Spleen (tissue), 11 donors: ENCODE measurements around the gene SETBP1. TPM values are rescaled to one million over a fixed set of nuclear protein-coding genes. Genes with fewer than 3 reads are reported as not detected.

ENCODE experiments used
- DNase-seq: peaks from one replicate; pipeline ENCODE4 v3.0.0-alpha.2; 2020
- H3K27ac ChIP-seq, 8 donors: fragments of 200-600 bp; sonication (generic) in 7 of 8; 1 replicate in 4 of 8; 2 replicates in 4 of 8; pipeline versions ENCODE4 v1.5.0 to v1.8.0; 2016 to 2021; ENCODE audit warnings: inconsistent platforms in 4 of 8, mild to moderate bottlenecking in 4 of 8, moderate library complexity in 1 of 8
- H3K27me3 ChIP-seq, 7 donors: fragments of 200-600 bp; sonication (generic) in 6 of 7; replicated peaks in 1 of 7; 1 replicate in 4 of 7; 2 replicates in 3 of 7; pipeline versions ENCODE4 v1.5.0 to v1.8.0; 2016 to 2021; ENCODE audit warnings: inconsistent platforms in 3 of 7, mild to moderate bottlenecking in 1 of 7
- H3K36me3 ChIP-seq, 6 donors: fragments of 200-600 bp; sonication (generic) in 5 of 6; 1 replicate in 4 of 6; 2 replicates in 2 of 6; pipeline versions ENCODE4 v1.5.0 to v1.8.0; 2016 to 2021; ENCODE audit warnings: inconsistent platforms in 2 of 6
- H3K4me1 ChIP-seq, 6 donors: fragments of 200-600 bp; sonication (generic) in 5 of 6; 1 replicate in 3 of 6; 2 replicates in 3 of 6; pipeline versions ENCODE4 v1.5.0 to v1.8.0; 2016 to 2021; ENCODE audit warnings: inconsistent platforms in 3 of 6
- H3K4me3 ChIP-seq, 8 donors: fragments of 200-600 bp; sonication (generic) in 7 of 8; 1 replicate in 4 of 8; 2 replicates in 4 of 8; pipeline versions ENCODE4 v1.5.0 to v1.8.0; 2016 to 2021; ENCODE audit warnings: inconsistent platforms in 4 of 8, mild to moderate bottlenecking in 4 of 8, moderate library complexity in 2 of 8
- H3K9me3 ChIP-seq, 8 donors: fragments of 200-600 bp; sonication (generic) in 7 of 8; 1 replicate in 4 of 8; 2 replicates in 4 of 8; pipeline versions ENCODE4 v1.5.0 to v1.8.0; 2016 to 2021; ENCODE audit warnings: inconsistent platforms in 4 of 8
- POLR2A ChIP-seq, 3 donors: fragments of 450-650 bp; IDR thresholded peaks; one replicate each; pipeline ENCODE4 v1.5.1; 2017; ENCODE audit warnings: antibody characterized with exemption in 3 of 3, mild to moderate bottlenecking in 1 of 3
- POLR2AphosphoS5 ChIP-seq, 3 donors: sonication (generic); formaldehyde crosslinking; IDR thresholded peaks; one replicate each; pipeline ENCODE4 v1.5.1; 2017; ENCODE audit warnings: antibody characterized with exemption in 3 of 3
- WGBS, 5 donors: extraction: QIAGEN DNeasy Blood & Tissue Kit in 3 of 5; methylation state at CpG; one replicate each; pipeline versions ENCODE4 v1.1.5 to v1.1.7; 2013 to 2018; 5-methylcytosine and 5-hydroxymethylcytosine counted together
- intact Hi-C: fragments of 100-400 bp; cut with DNase I; formaldehyde crosslinking; loops from one replicate; pipeline ENCODE4 v1.15.0; 2023; ENCODE audit warnings: low total_unique reads
- polyA plus RNA-seq, 3 donors: library from polyadenylated mRNA; stranded (reverse); fragments of 200-250 nt; gene quantifications; one replicate each; pipeline ENCODE4 v1.2.1, GENCODE V29; 2013
- total RNA-seq, 7 donors: library from RNA; depleted of rRNA in 3 of 7; stranded (reverse); fragments of >200 nt in 3 of 7; fragmentation: NEBNext Ultra II Directional in 4 of 7; extraction: Animal tissue kit (Norgen Biotek cat#: 25700) in 4 of 7; gene quantifications; one replicate each; pipeline versions ENCODE4 v1.1.0 to v1.2.1, GENCODE V29; 2016 to 2021
- TF ChIP-seq, protein P1 (sequence below), 11 experiments: fragments of 200-600 bp in 7 of 11; fragments of 450-650 bp in 4 of 11; sonication (generic) in 4 of 11; IDR thresholded peaks in 8 of 11; conservative IDR thresholded peaks in 3 of 11; 1 replicate in 7 of 11; 2 replicates in 4 of 11; pipeline versions ENCODE4 v1.4.0 to v1.8.0; 2016 to 2021; ENCODE audit warnings: antibody characterized with exemption in 11 of 11, inconsistent platforms in 4 of 11, mild to moderate bottlenecking in 1 of 11
- donor health status: healthy with polysubstance abuse.
- donor health status: DM: no; HTN: no; CAD: no; lungs with moderate emphysema.
- donor health status: DM: no; HTN: no; CAD: no.
- donor health status: Bipolar disorder and iron deficiency.
- donor health status: healthy.
- donor health status: DM: no; HTN: no; CAD: no.
- donor health status: DM: yes; HTN: yes; CAD: no.

Gene SETBP1
- total and polyA plus RNA-seq, 10 donors = 2.0 to 50.7 (median 33.1) TPM

DNA sequence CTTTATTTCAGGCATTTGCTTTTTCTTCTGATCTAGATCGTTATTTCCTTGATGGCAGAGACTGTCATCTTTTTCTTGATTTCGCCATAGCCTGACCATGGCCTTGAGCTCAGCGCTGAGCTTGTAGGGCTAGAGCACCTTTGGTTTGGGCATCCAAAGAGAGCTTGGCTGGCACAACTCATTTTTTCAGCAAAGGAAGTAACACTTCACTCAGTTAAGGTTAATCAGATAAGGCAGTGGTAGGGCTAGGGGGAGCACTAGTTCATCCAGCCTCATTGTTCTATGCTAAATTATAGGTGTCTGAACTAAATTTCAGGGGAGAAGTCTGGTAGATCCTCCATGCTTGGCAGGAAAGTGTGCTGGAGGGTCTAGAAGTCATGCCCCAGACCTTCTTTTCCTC is 125.0 kb downstream of the SETBP1 start:
- peaks cover 4 to 34% (median 14%) of the 10 kb centered on the region in 6 donors for H3K4me1 ChIP-seq
- H3K27ac ChIP-seq = no peak overlapping the region
- peaks cover 0 to 3% (median 0%) of the 10 kb centered on the region in 8 donors for H3K9me3 ChIP-seq
- H3K36me3 ChIP-seq = no peaks in the 10 kb centered on the region
- no peak overlapping the region for H3K4me3 ChIP-seq
- no peaks in the 10 kb centered on the region for H3K27me3 ChIP-seq
- WGBS, 5 donors = 60 to 87% (median 75%) methylated on average over 3 of the region's 3 CpGs
- TF ChIP-seq, protein P1, sequence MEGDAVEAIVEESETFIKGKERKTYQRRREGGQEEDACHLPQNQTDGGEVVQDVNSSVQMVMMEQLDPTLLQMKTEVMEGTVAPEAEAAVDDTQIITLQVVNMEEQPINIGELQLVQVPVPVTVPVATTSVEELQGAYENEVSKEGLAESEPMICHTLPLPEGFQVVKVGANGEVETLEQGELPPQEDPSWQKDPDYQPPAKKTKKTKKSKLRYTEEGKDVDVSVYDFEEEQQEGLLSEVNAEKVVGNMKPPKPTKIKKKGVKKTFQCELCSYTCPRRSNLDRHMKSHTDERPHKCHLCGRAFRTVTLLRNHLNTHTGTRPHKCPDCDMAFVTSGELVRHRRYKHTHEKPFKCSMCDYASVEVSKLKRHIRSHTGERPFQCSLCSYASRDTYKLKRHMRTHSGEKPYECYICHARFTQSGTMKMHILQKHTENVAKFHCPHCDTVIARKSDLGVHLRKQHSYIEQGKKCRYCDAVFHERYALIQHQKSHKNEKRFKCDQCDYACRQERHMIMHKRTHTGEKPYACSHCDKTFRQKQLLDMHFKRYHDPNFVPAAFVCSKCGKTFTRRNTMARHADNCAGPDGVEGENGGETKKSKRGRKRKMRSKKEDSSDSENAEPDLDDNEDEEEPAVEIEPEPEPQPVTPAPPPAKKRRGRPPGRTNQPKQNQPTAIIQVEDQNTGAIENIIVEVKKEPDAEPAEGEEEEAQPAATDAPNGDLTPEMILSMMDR (IDR thresholded peaks at IDR 0.05 in 8 of 11, conservative IDR thresholded peaks at IDR 0.05 in 3 of 11) = no peak
- TF ChIP-seq POLR2A (IDR thresholded peaks at IDR 0.05) (no peak), POLR2AphosphoS5 (IDR thresholded peaks at IDR 0.05) (no peak)
- intact Hi-C loops = no loop called here
- DNase-seq = no peak

DNA sequence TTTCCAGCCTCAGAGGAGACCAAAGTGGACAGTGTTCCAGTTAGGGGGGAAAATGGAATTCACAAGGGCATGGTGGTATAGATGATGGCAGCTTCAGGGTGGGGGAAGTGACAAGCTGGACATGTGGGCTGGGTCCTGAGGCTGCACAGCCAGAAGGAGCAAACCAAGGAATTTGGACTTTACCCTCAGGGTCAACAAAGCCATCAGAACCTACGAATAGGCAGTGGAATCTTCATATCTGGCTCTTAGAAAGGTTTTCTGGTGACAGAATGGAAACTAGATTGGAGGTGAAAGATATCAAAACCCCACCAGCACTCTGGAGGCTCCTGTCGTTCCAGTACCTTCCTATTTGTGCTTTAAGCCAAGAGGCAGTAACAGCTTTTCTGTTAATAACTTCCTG is 127.1 kb downstream of the SETBP1 start:
- WGBS, 5 donors = 30 to 48% (median 30%) methylated on average over 2 of the region's 2 CpGs
- H3K9me3 ChIP-seq = no peaks in the 10 kb centered on the region
- H3K4me1 ChIP-seq = peaks cover 4 to 31% (median 14%) of the 10 kb centered on the region in 6 donors
- H3K36me3 ChIP-seq = peaks cover 0 to 4% (median 0%) of the 10 kb centered on the region in 6 donors
- intact Hi-C loops = no loop called here
- no peak for DNase-seq
- H3K27me3 ChIP-seq = no peaks in the 10 kb centered on the region
- no peak overlapping the region for H3K27ac ChIP-seq
- H3K4me3 ChIP-seq = no peak overlapping the region
- TF ChIP-seq POLR2AphosphoS5 (IDR thresholded peaks at IDR 0.05) (no peak), POLR2A (IDR thresholded peaks at IDR 0.05) (no peak)
- TF ChIP-seq, protein P1 (IDR thresholded peaks at IDR 0.05 in 8 of 11, conservative IDR thresholded peaks at IDR 0.05 in 3 of 11) = no peak

DNA sequence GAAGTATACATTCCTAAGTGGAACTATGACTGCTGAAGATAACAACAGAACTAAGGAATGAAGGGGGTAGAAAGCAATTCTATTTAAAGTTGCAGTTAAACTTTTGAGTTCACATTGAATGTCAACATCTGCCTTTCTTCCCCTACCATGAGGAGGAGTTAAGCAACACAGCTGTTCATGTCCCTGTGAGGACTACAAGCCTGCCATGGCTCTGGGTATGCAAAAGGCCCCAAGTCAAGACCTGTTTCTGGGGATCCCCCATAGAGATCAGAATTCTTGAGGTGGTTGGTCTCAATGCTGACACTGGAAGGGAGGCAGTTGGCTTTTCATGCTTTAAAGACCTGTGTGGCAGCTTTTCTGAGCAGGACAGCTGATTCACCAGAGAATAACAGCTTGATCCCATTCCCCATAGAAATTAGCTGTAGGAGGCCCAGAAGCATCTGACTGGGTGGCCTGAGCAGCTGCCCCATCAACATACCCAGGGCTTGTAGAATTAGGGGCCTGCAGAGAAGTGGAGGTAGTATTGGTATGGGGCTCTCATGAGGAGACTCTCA is 131.0 kb downstream of the SETBP1 start:
- no peaks in the 10 kb centered on the region for H3K9me3 ChIP-seq
- H3K36me3 ChIP-seq = peaks cover 0 to 4% (median 0%) of the 10 kb centered on the region in 6 donors
- no peaks in the 10 kb centered on the region for H3K27me3 ChIP-seq
- H3K4me3 ChIP-seq = no peak overlapping the region
- DNase-seq = no peak
- peaks cover 0 to 10% (median 3%) of the 10 kb centered on the region in 6 donors for H3K4me1 ChIP-seq
- H3K27ac ChIP-seq = no peak overlapping the region
- no peak for TF ChIP-seq POLR2A (IDR thresholded peaks at IDR 0.05)
- no peak for TF ChIP-seq POLR2AphosphoS5 (IDR thresholded peaks at IDR 0.05)
- intact Hi-C loops = no loop called here

DNA sequence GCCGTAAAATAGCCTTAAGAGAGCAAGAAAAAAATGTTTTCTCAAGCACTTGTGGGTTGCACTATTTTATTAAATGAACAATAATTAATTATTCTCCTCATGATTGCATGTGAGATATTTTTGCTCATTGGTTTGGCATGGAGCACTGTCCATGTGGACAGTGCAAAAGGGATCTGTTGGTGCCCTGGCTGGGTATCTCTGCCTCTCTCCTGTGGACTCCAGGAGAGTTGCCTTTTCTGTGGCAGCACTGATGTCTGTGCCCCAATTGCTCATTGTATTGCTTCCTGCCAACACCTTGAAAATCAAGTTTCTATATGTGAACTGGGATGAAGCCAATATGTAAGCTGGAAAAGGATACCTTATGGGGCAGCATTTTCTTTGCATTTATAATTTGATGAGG is 131.7 kb downstream of the SETBP1 start:
- no peak overlapping the region for H3K4me3 ChIP-seq
- no peaks in the 10 kb centered on the region for H3K9me3 ChIP-seq
- H3K4me1 ChIP-seq = peaks cover 0 to 10% (median 3%) of the 10 kb centered on the region in 6 donors
- no peaks in the 10 kb centered on the region for H3K27me3 ChIP-seq
- peaks cover 0 to 4% (median 0%) of the 10 kb centered on the region in 6 donors for H3K36me3 ChIP-seq
- TF ChIP-seq POLR2AphosphoS5 (IDR thresholded peaks at IDR 0.05) (no peak), POLR2A (IDR thresholded peaks at IDR 0.05) (no peak)
- TF ChIP-seq, protein P1 (IDR thresholded peaks at IDR 0.05 in 8 of 11, conservative IDR thresholded peaks at IDR 0.05 in 3 of 11) = no peak
- intact Hi-C loops = no loop called here
- no peak overlapping the region for H3K27ac ChIP-seq
- 93 to 98% (median 95%) methylated on average over 1 of the region's 1 CpG for WGBS, 5 donors
- DNase-seq = no peak
